AG09309 (cell line): ENCODE results near the gene NNAT.

Experiments
- DNase-seq: peaks from one replicate; pipeline ENCODE4 v3.0.0-alpha.2; 2010; ENCODE audit warnings: low read depth
- H3K4me3 ChIP-seq: 2 replicates; pipeline ENCODE4 v1.5.1; 2011; ENCODE audit warnings: mild to moderate bottlenecking, low read depth, low read length, moderate library complexity; ENCODE audit not compliant: control insufficient read depth
- CTCF ChIP-seq: IDR thresholded peaks from 2 replicates; pipeline ENCODE4 v1.5.1; 2011; ENCODE audit warnings: mild to moderate bottlenecking, low read depth, low read length, inconsistent platforms; ENCODE audit not compliant: insufficient read depth, control insufficient read depth; ENCODE audit errors: missing control alignments

The NNAT gene

GRCh38 chr20:37502654-37503053, 18.4 kb upstream of the NNAT start:
- no peak overlapping the region for H3K4me3 ChIP-seq
- TF ChIP-seq CTCF, result no peak
- DNase-seq, result no peak

GRCh38 chr20:37503256-37503927, 17.7 kb upstream of the NNAT start:
- no peak overlapping the region for H3K4me3 ChIP-seq
- DNase-seq, result no peak
- no peak for TF ChIP-seq CTCF

- TF ChIP-seq CTCF, result no peak
- no peak overlapping the region for H3K4me3 ChIP-seq
- no peak for DNase-seq
These were observed 16.5 kb upstream of the NNAT start for GRCh38 chr20:37504404-37505096.

GRCh38 chr20:37505263-37506151, 15.5 kb upstream of the NNAT start:
- no peak for TF ChIP-seq CTCF
- H3K4me3 ChIP-seq, result no peak overlapping the region
- no peak for DNase-seq

GRCh38 chr20:37506152-37506725, 14.8 kb upstream of the NNAT start:
- TF ChIP-seq CTCF, result no peak
- H3K4me3 ChIP-seq, result no peak overlapping the region
- no peak for DNase-seq

GRCh38 chr20:37510226-37510625, 10.8 kb upstream of the NNAT start:
- no peak overlapping the region for H3K4me3 ChIP-seq
- TF ChIP-seq CTCF, result no peak
- no peak for DNase-seq
